Measurements from ENCODE around the gene CSNK1G3. TPM values are rescaled to one million over a fixed set of nuclear protein-coding genes. Genes with fewer than 3 reads are reported as not detected.
A peak's percentile ranks its signal among the peaks of the same experiment; 100 is the strongest.

The CSNK1G3 gene
- total and polyA plus RNA-seq, 2 donors (not counting 1 experiment from before 2014, with no cell fraction given), result 31.9 to 57.0 TPM

GRCh38 chr5:123605822-123606221 lies 93.8 kb downstream of the CSNK1G3 start:
- Histone ChIP-seq H3K79me2 (ENCODE audit: control insufficient read depth, insufficient read depth, low read length) (no peaks in the 10 kb centered on the region), H3K9ac (ENCODE audit: insufficient read depth, low read length) (no peak overlapping the region), H3K27me3 (ENCODE audit: control insufficient read depth, insufficient read depth, low read length) (no peaks in the 10 kb centered on the region), H3K4me1 (ENCODE audit: control insufficient read depth, extremely low read depth, insufficient read depth, low read length) (no peaks in the 10 kb centered on the region), H3K4me2 (ENCODE audit: extremely low read depth, insufficient read depth, low read length) (no peak overlapping the region), H2AFZ (ENCODE audit: low read length) (no peak overlapping the region), H4K20me1 (ENCODE audit: control insufficient read depth, extremely low read depth, insufficient read depth, low read length) (no peaks in the 10 kb centered on the region), H3K27ac (ENCODE audit: insufficient read depth, low read length) (no peak overlapping the region), H3K4me3 (replicated peaks in 1 of 4; ENCODE audit: control extremely low read depth in 1 of 4, insufficient read depth in 1 of 4, low read depth in 3 of 4, low read length in 4 of 4) (no peak overlapping the region), H3K9me3 (ENCODE audit: control insufficient read depth, insufficient read depth, low read depth, low read length) (no peaks in the 10 kb centered on the region), H3K36me3 (ENCODE audit: control insufficient read depth, insufficient read depth, low read length) (no peaks in the 10 kb centered on the region)
- TF ChIP-seq EZH2 (IDR thresholded peaks at IDR 0.05; ENCODE audit: low read length, missing control alignments), result no peak
- TF ChIP-seq CTCF (conservative IDR thresholded peaks at IDR 0.05 in 1 of 2, IDR thresholded peaks at IDR 0.05 in 1 of 2; ENCODE audit: low read depth in 1 of 2, low read length in 2 of 2), result no peak
- DNase-seq (ENCODE audit: low read depth in 2 of 2), result no peak

- Histone ChIP-seq H4K20me1 (ENCODE audit: control insufficient read depth, extremely low read depth, insufficient read depth, low read length) (no peaks in the 10 kb centered on the region), H3K4me1 (ENCODE audit: control insufficient read depth, extremely low read depth, insufficient read depth, low read length) (no peaks in the 10 kb centered on the region), H3K9me3 (ENCODE audit: control insufficient read depth, insufficient read depth, low read depth, low read length) (no peaks in the 10 kb centered on the region), H2AFZ (ENCODE audit: low read length) (no peak overlapping the region), H3K36me3 (ENCODE audit: control insufficient read depth, insufficient read depth, low read length) (no peaks in the 10 kb centered on the region), H3K27ac (ENCODE audit: insufficient read depth, low read length) (no peak overlapping the region), H3K27me3 (ENCODE audit: control insufficient read depth, insufficient read depth, low read length) (no peaks in the 10 kb centered on the region), H3K9ac (ENCODE audit: insufficient read depth, low read length) (no peak overlapping the region), H3K4me2 (ENCODE audit: extremely low read depth, insufficient read depth, low read length) (no peak overlapping the region), H3K4me3 (replicated peaks in 1 of 4; ENCODE audit: control extremely low read depth in 1 of 4, insufficient read depth in 1 of 4, low read depth in 3 of 4, low read length in 4 of 4) (no peak overlapping the region), H3K79me2 (ENCODE audit: control insufficient read depth, insufficient read depth, low read length) (no peaks in the 10 kb centered on the region)
- peak in 1 of 2 donors; percentile 6 for DNase-seq (ENCODE audit: low read depth in 2 of 2)
- no peak for TF ChIP-seq CTCF (conservative IDR thresholded peaks at IDR 0.05 in 1 of 2, IDR thresholded peaks at IDR 0.05 in 1 of 2; ENCODE audit: low read depth in 1 of 2, low read length in 2 of 2)
- TF ChIP-seq EZH2 (IDR thresholded peaks at IDR 0.05; ENCODE audit: low read length, missing control alignments), result no peak
Observed at GRCh38 chr5:123610209-123610608, 98.2 kb downstream of the CSNK1G3 start.

- H3K9ac ChIP-seq (ENCODE audit: insufficient read depth, low read length), result no peak overlapping the region
- H3K9me3 ChIP-seq (ENCODE audit: control insufficient read depth, insufficient read depth, low read depth, low read length), result no peaks in the 10 kb centered on the region
- H3K4me2 ChIP-seq (ENCODE audit: extremely low read depth, insufficient read depth, low read length), result no peak overlapping the region
- no peaks in the 10 kb centered on the region for H4K20me1 ChIP-seq (ENCODE audit: control insufficient read depth, extremely low read depth, insufficient read depth, low read length)
- DNase-seq (ENCODE audit: low read depth in 2 of 2), result peak; percentile 60 to 86
- no peaks in the 10 kb centered on the region for H3K4me1 ChIP-seq (ENCODE audit: control insufficient read depth, extremely low read depth, insufficient read depth, low read length)
- no peak overlapping the region for H2AFZ ChIP-seq (ENCODE audit: low read length)
- H3K79me2 ChIP-seq (ENCODE audit: control insufficient read depth, insufficient read depth, low read length), result no peaks in the 10 kb centered on the region
- no peaks in the 10 kb centered on the region for H3K27me3 ChIP-seq (ENCODE audit: control insufficient read depth, insufficient read depth, low read length)
- H3K27ac ChIP-seq (ENCODE audit: insufficient read depth, low read length), result no peak overlapping the region
- TF ChIP-seq EZH2 (IDR thresholded peaks at IDR 0.05; ENCODE audit: low read length, missing control alignments) (no peak), CTCF (conservative IDR thresholded peaks at IDR 0.05 in 1 of 2, IDR thresholded peaks at IDR 0.05 in 1 of 2; ENCODE audit: low read depth in 1 of 2, low read length in 2 of 2) (peak; percentile 67 to 94)
- H3K4me3 ChIP-seq (replicated peaks in 1 of 4; ENCODE audit: control extremely low read depth in 1 of 4, insufficient read depth in 1 of 4, low read depth in 3 of 4, low read length in 4 of 4), result no peak overlapping the region
- H3K36me3 ChIP-seq (ENCODE audit: control insufficient read depth, insufficient read depth, low read length), result no peaks in the 10 kb centered on the region
Observed at GRCh38 chr5:123610665-123611405, 98.9 kb downstream of the CSNK1G3 start.

All from fibroblast of lung (primary cell).